IPS-11a (cell line): ENCODE data around the gene FARS2.

Source experiments
- H3K4me3 ChIP-seq: one replicate; pipeline ENCODE4 v1.5.1; 2013; ENCODE audit warnings: low read depth, low read length, control low read depth

FARS2 gene

DNA sequence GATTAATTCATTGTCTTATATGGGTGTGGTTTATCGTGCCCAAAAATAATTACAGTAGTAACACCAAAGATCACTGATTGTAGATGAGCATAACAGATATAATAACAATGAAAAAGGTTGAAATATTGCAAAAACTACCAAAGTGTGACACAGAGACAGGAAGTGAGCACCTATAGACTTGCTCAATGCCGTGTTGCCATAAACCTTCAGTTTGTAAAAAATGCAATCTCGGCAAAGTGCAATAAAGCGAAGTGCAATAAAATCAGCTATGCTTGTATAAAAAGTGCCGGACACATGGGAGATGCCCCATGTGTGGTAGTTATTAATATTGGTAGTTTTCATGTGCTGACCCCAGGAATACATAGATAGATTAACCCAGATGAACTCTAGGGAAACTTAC lies 552.8 kb downstream of the FARS2 start:
- H3K4me3 ChIP-seq, result no peak overlapping the region

DNA sequence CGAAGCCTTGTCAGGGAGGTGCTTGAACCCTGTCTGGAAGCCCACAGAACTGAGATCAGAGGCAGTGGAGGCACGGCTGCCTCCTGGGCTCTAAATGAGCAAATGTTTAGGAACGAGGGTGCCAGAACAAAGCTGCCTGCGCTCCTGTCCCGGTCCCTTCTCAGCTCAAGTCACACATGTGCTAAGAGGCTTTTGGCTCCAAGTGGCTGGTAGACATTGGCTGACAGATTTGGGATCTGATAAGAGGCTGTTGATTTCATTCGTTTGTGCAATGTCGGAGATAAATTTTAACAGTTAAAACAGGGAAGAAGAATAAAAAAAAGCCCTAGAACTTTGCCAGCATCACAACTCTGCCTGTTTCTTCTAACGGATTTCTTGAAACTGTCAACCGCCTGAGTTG lies 553.6 kb downstream of the FARS2 start:
- no peak overlapping the region for H3K4me3 ChIP-seq

DNA sequence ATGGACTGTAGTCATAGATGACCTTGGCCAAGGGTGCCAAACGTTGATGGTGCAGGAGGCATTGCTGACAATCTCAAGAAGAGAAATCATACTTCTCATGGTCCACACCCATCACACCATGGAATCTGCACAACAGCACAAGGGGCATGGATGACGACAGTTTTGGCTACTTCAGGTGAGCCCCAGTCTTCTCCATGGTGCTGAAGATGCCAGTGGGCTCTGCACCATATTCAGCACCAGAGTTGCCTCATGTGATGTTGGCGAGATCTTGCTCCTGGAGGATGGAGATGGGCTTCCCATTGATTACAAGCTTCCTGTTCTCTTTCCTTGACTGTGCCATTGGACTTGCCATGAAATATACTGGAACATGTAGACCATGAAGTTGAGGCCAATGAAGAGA lies 556.6 kb downstream of the FARS2 start:
- H3K4me3 ChIP-seq, result no peak overlapping the region

DNA sequence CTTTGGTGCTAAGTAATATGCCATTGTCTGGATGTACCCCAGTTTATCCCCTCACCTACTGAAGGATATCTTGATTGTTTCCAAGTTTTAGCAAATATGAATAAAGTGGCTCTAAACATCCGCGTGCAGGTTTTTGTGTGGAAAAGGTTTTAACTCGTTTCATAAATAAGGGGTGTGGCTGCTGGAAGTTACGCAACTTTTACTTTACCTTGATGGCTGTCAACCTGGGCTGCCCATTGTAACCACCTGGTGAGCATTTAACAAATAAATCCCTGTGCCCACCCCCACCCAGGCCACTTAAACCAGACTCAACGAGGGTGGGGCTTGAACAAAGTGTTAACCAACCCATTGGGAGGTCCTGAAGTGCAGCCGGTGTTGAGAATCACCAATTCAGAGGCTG lies 557.6 kb downstream of the FARS2 start:
- H3K4me3 ChIP-seq, result no peak overlapping the region
